GM19372 (cell line): ENCODE data around the gene HPRT1.

Experiments
- ATAC-seq: cut with Tn5 transposase; IDR thresholded peaks from one replicate; pipeline ENCODE4 v1.9.1; 2021; ENCODE audit warnings: mild to moderate bottlenecking, low read depth, moderate library complexity; ENCODE audit not compliant: unreplicated experiment

HPRT1 gene

DNA sequence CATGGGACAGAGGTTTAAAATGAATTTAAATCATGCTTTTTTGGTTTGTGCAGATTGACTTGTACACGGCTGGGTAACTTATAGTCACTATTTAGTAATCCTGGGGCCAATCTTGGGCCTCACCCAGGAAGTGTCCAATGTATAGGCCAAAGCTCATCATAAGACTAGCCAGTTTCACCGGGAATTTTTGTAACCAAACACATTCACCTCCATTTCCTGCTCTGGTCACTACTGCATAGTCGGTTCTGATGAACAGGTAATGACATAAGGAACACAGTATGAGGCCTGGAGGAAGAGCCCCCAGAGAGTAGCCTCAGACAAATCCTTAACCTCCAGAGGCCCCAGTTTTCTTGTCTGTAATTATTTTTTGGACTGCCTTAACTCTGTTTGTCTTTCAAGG is 81.9 kb downstream of the HPRT1 start:
- no peak for ATAC-seq

DNA sequence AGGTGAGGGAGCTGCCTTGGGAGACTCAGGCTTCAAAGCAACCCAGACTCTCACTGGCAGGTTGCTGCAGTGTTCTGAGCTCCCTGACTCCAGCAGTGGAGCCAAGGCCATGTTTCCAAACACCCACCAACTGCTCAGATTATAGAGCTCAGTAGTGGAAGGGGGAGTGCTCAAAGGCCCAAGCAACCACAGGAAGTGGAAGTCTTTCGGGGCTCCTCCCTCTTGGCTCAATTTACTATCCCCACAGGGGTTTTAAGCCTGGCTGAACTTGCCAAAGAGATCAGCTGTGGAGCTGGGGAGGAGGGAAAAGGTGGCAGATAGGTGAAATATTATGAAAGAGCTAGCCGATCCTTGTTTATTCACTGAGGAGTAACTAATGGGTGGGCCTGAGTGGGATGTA is 82.5 kb downstream of the HPRT1 start:
- no peak for ATAC-seq

DNA sequence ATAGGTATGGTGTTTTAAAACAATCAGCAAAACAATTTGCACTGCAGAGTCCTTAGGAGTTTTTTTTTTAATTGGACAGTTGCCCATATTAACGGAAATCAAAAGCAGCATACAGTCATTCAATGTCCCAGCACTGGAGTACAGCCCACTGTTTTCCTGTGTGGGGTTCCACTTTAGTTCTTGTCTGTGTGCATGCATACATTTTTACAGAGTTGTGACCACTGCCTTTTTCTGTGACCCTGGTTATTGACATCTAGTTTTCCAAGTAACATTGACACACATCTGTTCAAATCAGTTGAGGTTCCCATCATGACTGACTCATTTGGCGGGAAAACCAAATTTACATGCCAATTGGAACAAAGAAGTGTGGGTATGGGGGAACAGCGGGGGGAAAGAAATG is 83.3 kb downstream of the HPRT1 start:
- no peak for ATAC-seq

DNA sequence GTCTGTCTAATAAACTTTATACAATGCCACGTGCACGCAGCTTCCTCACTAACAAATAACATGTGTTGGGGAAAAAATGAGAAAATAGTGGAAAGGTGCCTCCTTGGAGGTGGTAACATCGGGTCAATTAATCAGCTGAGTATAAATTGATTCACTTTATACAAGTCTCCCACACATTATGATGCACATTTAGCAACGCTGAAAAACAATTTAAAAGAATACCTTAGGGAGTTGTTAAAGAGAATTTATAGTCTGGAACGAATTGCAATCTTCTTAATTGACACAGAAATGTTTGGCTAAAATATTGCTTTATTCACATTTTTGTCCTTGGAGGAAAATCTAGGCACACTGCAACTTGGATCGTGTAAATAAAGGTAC is 84.2 kb downstream of the HPRT1 start:
- ATAC-seq, result no peak

DNA sequence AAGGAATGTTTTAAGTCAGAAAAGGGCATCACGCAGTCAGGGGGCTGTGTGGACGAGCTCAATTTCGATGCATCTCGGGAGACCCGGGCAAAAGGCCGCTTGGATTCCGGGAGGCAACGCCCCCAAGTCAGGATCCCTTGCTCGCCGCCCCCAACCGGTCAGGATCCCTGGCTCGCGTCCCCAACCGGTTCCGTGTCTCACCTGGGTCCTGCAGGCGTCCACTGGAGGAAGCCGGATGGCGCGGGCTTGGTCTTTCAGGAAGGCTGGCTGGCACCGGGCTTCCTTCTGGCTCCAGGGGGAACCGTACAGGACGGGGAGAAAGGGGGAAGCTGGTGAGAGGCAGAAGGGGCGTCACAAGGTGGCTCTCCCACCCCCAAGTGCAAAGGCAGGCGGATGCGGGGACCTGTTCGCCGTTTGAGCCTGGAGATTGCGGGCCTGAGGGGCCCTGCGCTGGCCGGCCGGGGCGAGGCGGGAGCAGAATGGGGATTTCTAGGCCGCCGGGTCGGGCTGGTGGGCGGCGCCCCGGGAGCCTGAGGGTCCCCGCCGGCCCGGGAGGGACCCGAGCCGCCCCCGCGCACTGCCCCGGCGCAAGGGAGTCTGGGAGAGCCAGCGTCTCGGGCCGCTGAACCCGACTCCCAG is 84.7 kb downstream of the HPRT1 start:
- no peak for ATAC-seq

DNA sequence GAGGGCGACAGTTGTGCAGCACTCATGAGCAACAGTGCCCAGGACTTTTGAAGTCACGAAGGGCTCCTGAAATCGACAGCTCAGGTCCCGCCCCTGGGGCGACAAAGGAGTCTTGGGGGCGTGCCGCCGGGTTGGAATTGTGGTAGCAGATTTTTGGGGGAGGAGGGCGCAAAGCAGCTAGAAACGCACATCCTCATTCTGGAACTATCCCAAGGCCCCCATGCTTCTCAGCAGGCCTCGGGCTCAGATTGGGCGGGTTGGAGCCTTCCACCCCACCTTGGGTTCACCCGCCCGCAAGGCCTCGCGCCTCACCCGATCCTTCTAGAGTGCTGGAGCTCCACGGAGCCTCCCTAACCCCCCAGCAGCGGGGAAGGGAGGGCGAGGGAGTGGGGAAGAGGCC is 85.5 kb downstream of the HPRT1 start:
- ATAC-seq, result no peak

DNA sequence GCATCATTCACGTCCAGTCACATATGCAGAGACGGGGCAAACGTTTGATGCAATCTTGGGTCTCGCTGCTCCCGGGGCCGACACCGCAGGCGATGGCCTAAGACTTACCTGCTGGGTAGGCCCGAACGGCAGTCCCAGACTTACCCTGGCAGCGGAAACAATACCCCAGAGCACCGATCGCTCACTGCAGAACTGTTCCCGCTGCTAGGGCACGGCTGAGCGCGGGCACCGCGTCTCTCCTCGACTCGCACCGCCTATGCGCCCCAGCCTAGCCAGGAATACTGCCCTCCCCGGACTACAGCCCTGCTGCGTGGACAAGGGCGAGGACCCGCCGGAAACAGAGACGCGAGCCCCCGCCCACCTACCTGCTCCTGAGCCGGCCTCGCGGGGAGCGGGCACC is 86.2 kb downstream of the HPRT1 start:
- ATAC-seq, result no peak

DNA sequence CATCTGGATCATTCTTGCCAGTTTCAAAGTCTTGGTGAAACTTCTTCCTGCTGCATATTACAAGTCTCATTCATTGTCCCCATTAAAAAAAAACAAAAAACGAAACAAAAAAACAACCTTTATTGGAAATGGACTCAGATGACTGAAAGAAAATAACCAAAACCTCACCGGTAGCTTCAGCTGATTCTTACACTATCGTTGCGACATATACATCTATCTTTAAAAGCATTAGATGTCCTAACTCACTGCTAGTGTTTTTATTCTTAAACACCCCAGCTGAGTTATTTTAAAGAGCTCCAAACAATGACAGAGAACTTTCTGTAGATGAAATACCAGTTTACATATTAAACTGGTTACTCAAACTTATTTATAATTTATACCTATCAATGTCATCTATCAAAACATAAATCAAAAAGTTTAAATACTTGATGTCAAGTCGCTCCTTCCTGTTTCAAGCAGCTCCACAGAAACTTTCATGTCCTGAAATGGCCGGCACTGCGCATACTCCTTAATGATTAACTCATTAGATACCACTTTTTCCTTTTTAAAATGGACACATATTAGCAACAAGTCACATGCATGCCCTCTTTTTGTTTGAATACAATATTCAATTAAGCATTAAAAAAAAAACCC is 87.2 kb downstream of the HPRT1 start:
- ATAC-seq, result no peak

DNA sequence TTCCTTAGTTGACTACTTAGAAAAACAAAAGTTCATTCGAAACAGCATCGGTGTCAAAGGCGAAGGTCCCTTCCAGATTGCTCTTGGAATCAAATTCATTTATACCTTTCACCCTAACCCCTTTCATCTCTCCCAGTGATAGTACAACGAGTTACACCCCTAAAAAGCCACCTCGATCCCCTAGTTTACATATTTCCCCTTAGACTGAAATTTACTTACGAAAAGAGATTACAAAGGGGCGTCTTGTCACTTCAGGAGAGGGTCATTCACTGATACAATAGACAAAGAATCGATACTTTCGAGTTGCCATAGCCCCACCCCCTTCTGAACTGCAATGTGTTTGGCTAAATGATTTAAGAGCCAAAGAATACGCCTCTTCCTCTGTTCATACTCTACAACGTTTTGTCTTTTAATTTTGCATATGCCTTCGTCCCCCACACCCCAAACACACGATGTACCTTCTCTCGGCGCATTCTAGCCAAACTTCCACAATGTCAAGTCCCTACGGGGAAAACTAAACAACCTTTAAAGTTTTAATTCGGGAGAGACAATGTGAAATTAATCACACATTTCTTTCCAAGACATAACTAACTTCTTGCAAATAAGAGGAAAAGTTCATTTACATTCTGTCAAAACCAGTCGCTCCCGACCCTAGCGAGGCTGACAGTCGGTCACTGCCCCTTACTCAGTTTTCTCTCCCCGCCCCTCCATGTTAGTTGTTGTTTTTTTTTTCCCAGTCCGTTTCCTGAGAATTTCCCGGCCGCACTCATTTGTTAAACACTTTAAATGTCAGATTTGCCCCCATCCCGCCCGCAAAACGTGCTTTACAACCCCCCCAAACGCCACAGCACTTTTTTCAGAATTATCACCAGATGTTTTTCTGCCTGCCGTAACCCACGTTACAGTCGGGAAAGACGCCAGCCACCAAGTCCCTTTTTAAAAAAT is 88.6 kb downstream of the HPRT1 start:
- ATAC-seq, result no peak
